HCT116 (cell line): ENCODE results near the gene FRAS1. TPM values are rescaled to one million over a fixed set of nuclear protein-coding genes. Genes with fewer than 3 reads are reported as not detected.

ENCODE experiments used
- ATAC-seq: fragments of 200-7000 bp; cut with Tn5 transposase; 2 replicates; pipeline ENCODE4 v1.9.1; 2020; ENCODE audit warnings: mild to moderate bottlenecking, moderate library complexity
- BruUV-seq: library from RNA; stranded (reverse); fragments of 400-500 nt; replicated peaks from 2 replicates; lab custom pipeline; 2021; lab: Mats Ljungman, UMichigan
- CTCF ChIA-PET: fragments of 300-600 bp; sonication (Branson Sonifier 250); formaldehyde crosslinking; loops from one replicate; lab custom pipeline; 2021; ENCODE audit warnings: antibody characterized with exemption; lab: Charles Lee
- POLR2A ChIA-PET: fragments of 300-600, 350-600 bp; sonication (Branson Sonifier 250); formaldehyde crosslinking; loops from one replicate; lab custom pipeline; 2021; ENCODE audit warnings: antibody characterized with exemption; lab: Charles Lee
- RAD21 ChIA-PET, 2 experiments: fragments of 300-600 bp; sonication (Branson Sonifier 250); formaldehyde crosslinking; loops; one replicate each; lab custom pipeline; 2023; ENCODE audit warnings: low total read pairs in 2 of 2; ENCODE audit not compliant: uncharacterized antibody in 2 of 2, unreplicated experiment in 2 of 2, low non-redundant PET in 1 of 2; lab: Charles Lee
- DNase-seq: peaks from one replicate; pipeline ENCODE4 v3.0.0-alpha.2; 2010; ENCODE audit warnings: low read depth, low spot score
- H2AFZ ChIP-seq: fragments of 200-600 bp; shearing (Covaris generic), sonication (generic); 2 replicates; pipeline ENCODE4 v1.6.1; 2017; ENCODE audit warnings: low read depth, mixed run types, mixed read lengths, antibody characterized with exemption, low read length; ENCODE audit not compliant: poor library complexity, severe bottlenecking
- H3K27ac ChIP-seq: 2 replicates; pipeline ENCODE4 v1.5.1; 2012; ENCODE audit warnings: low read depth, low read length
- H3K27me3 ChIP-seq: fragments of 200-600 bp; sonication (generic); 2 replicates; pipeline ENCODE4 v1.6.1; 2016; ENCODE audit warnings: mixed run types, low read length, mixed read lengths; ENCODE audit not compliant: insufficient read depth
- H3K36me3 ChIP-seq, 2 experiments: fragments of 200-500 bp in 1 of 2; fragments of 200-600 bp in 1 of 2; sonication (Bioruptor generic) in 1 of 2; sonication (generic) in 1 of 2; 2 replicates each; pipeline versions ENCODE4 v1.5.1 to v1.6.1; 2014 to 2016; ENCODE audit warnings: low read length in 2 of 2, inconsistent platforms in 1 of 2, mixed read lengths in 1 of 2, mixed run types in 1 of 2; ENCODE audit not compliant: insufficient read depth in 2 of 2, control insufficient read depth in 1 of 2
- H3K4me1 ChIP-seq, 2 experiments: fragments of 200-600 bp in 1 of 2; sonication (generic) in 1 of 2; 2 replicates each; pipeline versions ENCODE4 v1.5.1 to v1.6.1; 2012 to 2017; ENCODE audit warnings: low read length in 2 of 2, inconsistent platforms in 1 of 2, mild to moderate bottlenecking in 1 of 2, mixed read lengths in 1 of 2, mixed run types in 1 of 2, moderate library complexity in 1 of 2; ENCODE audit not compliant: insufficient read depth in 2 of 2, control insufficient read depth in 1 of 2
- H3K4me2 ChIP-seq: fragments of 200-600 bp; sonication (generic); 2 replicates; pipeline ENCODE4 v1.6.1; 2017; ENCODE audit warnings: mixed run types, low read length, mixed read lengths
- H3K4me3 ChIP-seq, 2 experiments: fragments of 200-600 bp in 1 of 2; sonication (generic) in 1 of 2; replicated peaks in 1 of 2; 2 replicates each; pipeline ENCODE4 v1.5.1; 2011 to 2016; ENCODE audit warnings: low read length in 2 of 2, control low read depth in 1 of 2, low read depth in 1 of 2, mild to moderate bottlenecking in 1 of 2, mixed read lengths in 1 of 2, mixed run types in 1 of 2
- H3K79me2 ChIP-seq: fragments of 200-600 bp; sonication (generic); 2 replicates; pipeline ENCODE4 v1.6.1; 2017; ENCODE audit warnings: mild to moderate bottlenecking, mixed run types, low read length, moderate library complexity, mixed read lengths; ENCODE audit not compliant: insufficient read depth
- H3K9ac ChIP-seq: fragments of 200-600 bp; sonication (generic); 2 replicates; pipeline ENCODE4 v1.6.1; 2016; ENCODE audit warnings: low read length, mixed read lengths
- H3K9me2 ChIP-seq: fragments of 200-600 bp; sonication (generic), shearing (Covaris generic); 2 replicates; pipeline ENCODE4 v1.6.1; 2017; ENCODE audit warnings: mixed run types, mild to moderate bottlenecking, moderate library complexity; ENCODE audit not compliant: insufficient read depth
- H3K9me3 ChIP-seq, 2 experiments: fragments of 200-500 bp in 1 of 2; fragments of 200-600 bp in 1 of 2; sonication (Bioruptor generic) in 1 of 2; sonication (generic) in 1 of 2; 2 replicates each; pipeline ENCODE4 v1.6.1; 2014 to 2017; ENCODE audit warnings: low read length in 2 of 2, mixed read lengths in 2 of 2, inconsistent platforms in 1 of 2, low read depth in 1 of 2, mild to moderate bottlenecking in 1 of 2, mixed run types in 1 of 2, moderate library complexity in 1 of 2; ENCODE audit not compliant: control insufficient read depth in 1 of 2, insufficient read depth in 1 of 2
- H4K20me1 ChIP-seq: fragments of 200-600 bp; sonication (generic), shearing (Covaris generic); 2 replicates; pipeline ENCODE4 v1.6.1; 2017; ENCODE audit warnings: mixed run types, mild to moderate bottlenecking, moderate library complexity; ENCODE audit not compliant: insufficient read depth
- ATF3 ChIP-seq: IDR thresholded peaks from 2 replicates; pipeline ENCODE4 v1.6.1; 2012
- CBX3 ChIP-seq: IDR thresholded peaks from 2 replicates; pipeline ENCODE4 v1.6.1; 2012; ENCODE audit warnings: low read depth
- CEBPB ChIP-seq: IDR thresholded peaks from 2 replicates; pipeline ENCODE4 v1.6.1; 2012; ENCODE audit warnings: low read depth
- CTCF ChIP-seq, 3 experiments: fragments of 200-600 bp in 1 of 3; sonication (generic) in 1 of 3; IDR thresholded peaks in 2 of 3; conservative IDR thresholded peaks in 1 of 3; 2 replicates each; pipeline ENCODE4 v1.5.1; 2012 to 2017; ENCODE audit warnings: low read depth in 2 of 3, low read length in 2 of 3, antibody characterized with exemption in 1 of 3, borderline replicate concordance in 1 of 3, control low read depth in 1 of 3, mild to moderate bottlenecking in 1 of 3, mixed read lengths in 1 of 3, mixed run types in 1 of 3, moderate library complexity in 1 of 3; ENCODE audit not compliant: insufficient read depth in 1 of 3
- ELF1 ChIP-seq: IDR thresholded peaks from 2 replicates; pipeline ENCODE4 v1.6.1; 2012; ENCODE audit warnings: low read depth, borderline replicate concordance
- EZH2 ChIP-seq: fragments of 200-600 bp; sonication (generic); IDR thresholded peaks from 2 replicates; pipeline ENCODE4 v1.6.1; 2017; ENCODE audit warnings: antibody characterized with exemption, mixed run types
- FOSL1 ChIP-seq: IDR thresholded peaks from 2 replicates; pipeline ENCODE4 v1.6.1; 2012; ENCODE audit warnings: low read depth
- JUND ChIP-seq: IDR thresholded peaks from 2 replicates; pipeline ENCODE4 v1.6.1; 2012
- MAX ChIP-seq: IDR thresholded peaks from 2 replicates; pipeline ENCODE4 v1.6.1; 2012
- POLR2A ChIP-seq: IDR thresholded peaks from 2 replicates; pipeline ENCODE4 v1.7.0; 2011; ENCODE audit warnings: borderline replicate concordance; ENCODE audit not compliant: insufficient read depth, insufficient read length; ENCODE audit errors: extremely low read depth
- POLR2AphosphoS5 ChIP-seq: IDR thresholded peaks from 2 replicates; pipeline ENCODE4 v1.6.1; 2011; ENCODE audit warnings: mild to moderate bottlenecking, low read depth, low read length, moderate library complexity
- REST ChIP-seq: IDR thresholded peaks from 2 replicates; pipeline ENCODE4 v1.6.1; 2012; ENCODE audit warnings: low read depth
- SIN3A ChIP-seq: IDR thresholded peaks from 2 replicates; pipeline ENCODE4 v1.6.1; 2012; ENCODE audit warnings: low read depth
- SP1 ChIP-seq: IDR thresholded peaks from 2 replicates; pipeline ENCODE4 v1.6.1; 2012; ENCODE audit warnings: low read depth
- SRF ChIP-seq: IDR thresholded peaks from 2 replicates; pipeline ENCODE4 v1.6.1; 2012; ENCODE audit warnings: low read depth
- TCF7L2 ChIP-seq: IDR thresholded peaks from 2 replicates; pipeline ENCODE4 v1.7.0; 2011; ENCODE audit warnings: borderline replicate concordance, inconsistent platforms; ENCODE audit not compliant: insufficient read depth, insufficient read length; ENCODE audit errors: extremely low read depth
- ZFX ChIP-seq: fragments of 450-650 bp; IDR thresholded peaks from 2 replicates; pipeline ENCODE4 v1.6.1; 2017
- ZNF274 ChIP-seq: fragments of 200-500 bp; sonication (Bioruptor generic); IDR thresholded peaks from 2 replicates; pipeline ENCODE4 v1.6.1; 2014; ENCODE audit warnings: mild to moderate bottlenecking, low read depth, low read length, inconsistent platforms
- intact Hi-C: fragments of 100-400 bp; cut with micrococcal nuclease; formaldehyde crosslinking; loops from 2 replicates; pipeline ENCODE4 v1.10.0; 2022
- total RNA-seq: library from RNA; stranded (reverse); gene quantifications from one replicate; pipeline ENCODE4 v1.2.1, GENCODE V29; 2021; ENCODE audit not compliant: unreplicated experiment

Gene FRAS1
- total RNA-seq, 1 experiment from 2014 or later, result 33.5 TPM

- RAD21 ChIA-PET, result no interaction called here
These were observed 236.7 kb downstream of the FRAS1 start for GRCh38 chr4:78293821-78294301.

More at GRCh38 chr4:78293821-78294301, 236.7 kb downstream of the FRAS1 start:
- no peak overlapping the region for H3K9ac ChIP-seq
- DNase-seq (no peak), ATAC-seq (peak; percentile 49; the same call in 1 of the 2 replicates)
- H3K27ac ChIP-seq, result no peak overlapping the region
- ChIA-PET POLR2A (no interaction called here), CTCF (no interaction called here)
- no peaks in the 10 kb centered on the region for H3K79me2 ChIP-seq
- intact Hi-C loops, result no loop called here
- peak overlapping the region; percentile 15; the same call in 1 of the 2 replicates for H3K4me2 ChIP-seq
- no peaks in the 10 kb centered on the region for H3K9me2 ChIP-seq
- H3K27me3 ChIP-seq, result no peaks in the 10 kb centered on the region
- H3K4me1 ChIP-seq, result peaks cover 2 to 17% of the 10 kb centered on the region in 2 experiments; a peak in 3 of 4 replicates
- no peaks in the 10 kb centered on the region for H3K9me3 ChIP-seq
- H3K36me3 ChIP-seq, result no peaks in the 10 kb centered on the region
- H4K20me1 ChIP-seq, result no peaks in the 10 kb centered on the region
- H2AFZ ChIP-seq, result no peak overlapping the region
- no TSS peak for BruUV-seq
- TF ChIP-seq ATF3 (no peak), MAX (no peak), TCF7L2 (no peak), EZH2 (no peak), CEBPB (no peak), SP1 (no peak), CTCF (IDR thresholded peaks at IDR 0.05 in 2 of 3, conservative IDR thresholded peaks at IDR 0.05 in 1 of 3; ENCODE audit: borderline replicate concordance in 1 of 3, insufficient read depth in 1 of 3, low read depth in 2 of 3, low read length in 2 of 3) (no peak), ELF1 (no peak), FOSL1 (no peak), POLR2A (no peak), SIN3A (no peak), POLR2AphosphoS5 (no peak), JUND (no peak), SRF (no peak), REST (no peak), ZNF274 (no peak), CBX3 (no peak), ZFX (no peak)
- TF ChIP-seq, all 23 proteins: peak for 0
- H3K4me3 ChIP-seq, result no peak overlapping the region
